HepG2 (cell line): ENCODE data around the gene SLC23A3. TPM values are rescaled to one million over a fixed set of nuclear protein-coding genes. Genes with fewer than 3 reads are reported as not detected.

Experiments used
- AKAP8 ChIP-seq: sonication (generic); formaldehyde crosslinking; IDR thresholded peaks from 2 replicates; pipeline ENCODE4 v1.5.1; 2020; ENCODE audit warnings: mild to moderate bottlenecking, missing genetic modification reagents
- ARID5B ChIP-seq: IDR thresholded peaks from 2 replicates; pipeline ENCODE4 v1.4.0; 2020; ENCODE audit warnings: mild to moderate bottlenecking, missing genetic modification reagents
- CTCF ChIP-seq: sonication (generic); formaldehyde crosslinking; IDR thresholded peaks from 2 replicates; pipeline ENCODE4 v1.5.0; 2020; ENCODE audit warnings: mild to moderate bottlenecking, missing genetic modification reagents, moderate library complexity
- HMG20A ChIP-seq: IDR thresholded peaks from 2 replicates; pipeline ENCODE4 v1.6.1; 2016; ENCODE audit warnings: borderline replicate concordance
- SAFB2 ChIP-seq: sonication (generic); formaldehyde crosslinking; IDR thresholded peaks from 2 replicates; pipeline ENCODE4 v1.5.1; 2020; ENCODE audit warnings: missing genetic modification reagents, low read depth, mild to moderate bottlenecking, borderline replicate concordance
- SMC3 ChIP-seq: IDR thresholded peaks from 2 replicates; pipeline ENCODE4 v1.6.1; 2011; ENCODE audit warnings: low read length, improper control_type of control experiment
- SP5 ChIP-seq: IDR thresholded peaks from 2 replicates; pipeline ENCODE4 v1.6.1; 2016; ENCODE audit warnings: low read depth, borderline replicate concordance
- SRSF4 ChIP-seq: fragments of 200-400 bp; formaldehyde crosslinking; IDR thresholded peaks from one replicate; pipeline ENCODE4 v1.6.1; 2018; ENCODE audit warnings: mild to moderate bottlenecking, low read depth, low read length, moderate library complexity; ENCODE audit not compliant: poor library complexity, severe bottlenecking
- TEAD3 ChIP-seq: optimal IDR thresholded peaks from 2 replicates; pipeline ENCODE3; 2016; ENCODE audit warnings: borderline replicate concordance
- ZBED4 ChIP-seq: sonication (generic); formaldehyde crosslinking; IDR thresholded peaks from 2 replicates; pipeline ENCODE4 v1.4.0; 2020; ENCODE audit warnings: missing genetic modification reagents, borderline replicate concordance
- ZMAT3 ChIP-seq: sonication (generic); formaldehyde crosslinking; conservative IDR thresholded peaks from 2 replicates; pipeline ENCODE4 v1.7.0; 2021; ENCODE audit warnings: missing genetic modification reagents
- ZMYM2 ChIP-seq: sonication (generic); formaldehyde crosslinking; IDR thresholded peaks from 2 replicates; pipeline ENCODE4 v1.8.0; 2022; ENCODE audit warnings: mild to moderate bottlenecking, missing genetic modification reagents
- ZNF441 ChIP-seq: sonication (generic); formaldehyde crosslinking; IDR thresholded peaks from 2 replicates; pipeline ENCODE4 v1.7.0; 2021; ENCODE audit warnings: missing genetic modification reagents, borderline replicate concordance
- ZNF460 ChIP-seq: sonication (generic); formaldehyde crosslinking; IDR thresholded peaks from 2 replicates; pipeline ENCODE4 v1.5.1; 2020; ENCODE audit warnings: missing genetic modification reagents, mild to moderate bottlenecking, borderline replicate concordance
- ZNF569 ChIP-seq: sonication (generic); formaldehyde crosslinking; IDR thresholded peaks from 2 replicates; pipeline ENCODE4 v1.5.0; 2020; ENCODE audit warnings: mild to moderate bottlenecking, missing genetic modification reagents, moderate library complexity, borderline replicate concordance
- ZNF598 ChIP-seq: sonication (generic); formaldehyde crosslinking; IDR thresholded peaks from 2 replicates; pipeline ENCODE4 v1.5.1; 2020; ENCODE audit warnings: mild to moderate bottlenecking, missing genetic modification reagents, borderline replicate concordance
- ZSCAN20 ChIP-seq: sonication (generic); formaldehyde crosslinking; IDR thresholded peaks from 2 replicates; pipeline ENCODE4 v1.4.0; 2020; ENCODE audit warnings: missing genetic modification reagents, mild to moderate bottlenecking, borderline replicate concordance
- ZSCAN22 ChIP-seq: sonication (generic); formaldehyde crosslinking; IDR thresholded peaks from 2 replicates; pipeline ENCODE4 v1.4.0; 2020; ENCODE audit warnings: mild to moderate bottlenecking, missing genetic modification reagents
- polyA plus RNA-seq, 8 experiments: library from polyadenylated mRNA; depleted of rRNA in 3 of 8; stranded (reverse) in 7 of 8; unstranded in 1 of 8; fragments of >200 nt; fragmentation: Illumina TruSeq in 4 of 8; extraction: Trizol in 4 of 8; gene quantifications; 2 replicates each; pipeline versions ENCODE4 v1.2.1 to v1.2.3, GENCODE V29; 2011 to 2016; ENCODE audit warnings: low read depth in 4 of 8, missing spikeins in 1 of 8, mixed read lengths in 1 of 8; ENCODE audit not compliant: insufficient read depth in 1 of 8
- total RNA-seq, 5 experiments: library from RNA; depleted of rRNA; stranded (reverse); fragments of >200 nt; fragmentation: Illumina TruSeq; extraction: Trizol; gene quantifications; 2 replicates each; pipeline ENCODE4 v1.2.3, GENCODE V29; 2016; ENCODE audit warnings: low read depth in 1 of 5
- TF ChIP-seq, protein P1 (sequence below): sonication (generic); formaldehyde crosslinking; IDR thresholded peaks from 2 replicates; pipeline ENCODE4 v1.5.0; 2020; ENCODE audit warnings: missing genetic modification reagents

The SLC23A3 gene
- total and polyA plus RNA-seq, 2 of the 13 experiments (the other 11 are each of a cell fraction or from before 2014, with no cell fraction given) = 0.38 to 0.78 TPM

- TF ChIP-seq ARID5B (no peak), SAFB2 (no peak), SP5 (CRISPR knock-in tag) (no peak), HMG20A (CRISPR knock-in tag) (no peak), ZNF569 (CRISPR knock-in tag) (no peak), TEAD3 (CRISPR knock-in tag) (peak; percentile 23), ZMYM2 (CRISPR knock-in tag) (no peak), AKAP8 (CRISPR knock-in tag) (no peak), ZSCAN20 (CRISPR knock-in tag) (no peak), ZBED4 (no peak), ZNF460 (CRISPR knock-in tag) (no peak), SMC3 (peak; percentile 65), ZNF598 (CRISPR knock-in tag) (peak; percentile 36; the same call in 1 of the 2 replicates), SRSF4 (no peak), CTCF (CRISPR knock-in tag) (peak; percentile 72), ZSCAN22 (CRISPR knock-in tag) (no peak), ZMAT3 (CRISPR knock-in tag) (0 out of 2 replicates have a peak, but pooled peaks have one; percentile 30), ZNF441 (no peak)
- TF ChIP-seq, protein P1, sequence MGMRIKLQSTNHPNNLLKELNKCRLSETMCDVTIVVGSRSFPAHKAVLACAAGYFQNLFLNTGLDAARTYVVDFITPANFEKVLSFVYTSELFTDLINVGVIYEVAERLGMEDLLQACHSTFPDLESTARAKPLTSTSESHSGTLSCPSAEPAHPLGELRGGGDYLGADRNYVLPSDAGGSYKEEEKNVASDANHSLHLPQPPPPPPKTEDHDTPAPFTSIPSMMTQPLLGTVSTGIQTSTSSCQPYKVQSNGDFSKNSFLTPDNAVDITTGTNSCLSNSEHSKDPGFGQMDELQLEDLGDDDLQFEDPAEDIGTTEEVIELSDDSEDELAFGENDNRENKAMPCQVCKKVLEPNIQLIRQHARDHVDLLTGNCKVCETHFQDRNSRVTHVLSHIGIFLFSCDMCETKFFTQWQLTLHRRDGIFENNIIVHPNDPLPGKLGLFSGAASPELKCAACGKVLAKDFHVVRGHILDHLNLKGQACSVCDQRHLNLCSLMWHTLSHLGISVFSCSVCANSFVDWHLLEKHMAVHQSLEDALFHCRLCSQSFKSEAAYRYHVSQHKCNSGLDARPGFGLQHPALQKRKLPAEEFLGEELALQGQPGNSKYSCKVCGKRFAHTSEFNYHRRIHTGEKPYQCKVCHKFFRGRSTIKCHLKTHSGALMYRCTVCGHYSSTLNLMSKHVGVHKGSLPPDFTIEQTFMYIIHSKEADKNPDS = no peak
Observed at GRCh38 chr2:219171231-219171651, 1.4 kb upstream of the SLC23A3 start (continued).
